Activated gamma-delta T cell (primary cell): ENCODE data around the gene FMN2.
"Not testable (repeated sequence)": the region's sequence is repeated elsewhere in the genome, so short reads cannot be mapped to it uniquely, and the experiment has no call there.

Experiments
- DNase-seq: peaks from one replicate; lab custom pipeline; 2025; lab: John Stamatoyannopoulos, UW

The FMN2 gene

DNA sequence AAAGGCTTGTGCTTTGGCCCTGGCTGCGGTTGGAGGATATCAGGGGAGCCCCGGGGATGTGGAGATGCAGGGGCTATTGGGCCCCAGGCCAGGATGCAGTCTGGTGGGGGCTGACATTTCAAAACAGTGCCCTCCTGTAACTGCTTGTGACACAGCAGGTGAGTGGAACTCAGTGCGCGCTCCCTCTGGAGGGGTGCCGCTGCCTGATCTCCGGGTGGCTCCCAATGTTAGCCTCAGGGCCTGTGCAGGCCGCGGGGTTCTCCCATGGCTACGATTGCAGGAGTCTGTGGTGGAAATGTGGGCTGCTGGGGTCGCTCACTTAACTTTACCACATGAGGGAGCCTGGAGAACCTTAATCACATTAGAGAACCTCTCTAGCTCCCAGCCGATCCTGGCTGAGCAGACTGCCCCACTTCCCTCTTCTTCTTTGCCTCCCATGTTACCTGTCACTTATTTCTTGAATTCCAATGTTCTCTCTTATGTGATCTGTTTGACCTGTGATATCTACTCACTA lies 163.2 kb downstream of the FMN2 start:
- no peak for DNase-seq

DNA sequence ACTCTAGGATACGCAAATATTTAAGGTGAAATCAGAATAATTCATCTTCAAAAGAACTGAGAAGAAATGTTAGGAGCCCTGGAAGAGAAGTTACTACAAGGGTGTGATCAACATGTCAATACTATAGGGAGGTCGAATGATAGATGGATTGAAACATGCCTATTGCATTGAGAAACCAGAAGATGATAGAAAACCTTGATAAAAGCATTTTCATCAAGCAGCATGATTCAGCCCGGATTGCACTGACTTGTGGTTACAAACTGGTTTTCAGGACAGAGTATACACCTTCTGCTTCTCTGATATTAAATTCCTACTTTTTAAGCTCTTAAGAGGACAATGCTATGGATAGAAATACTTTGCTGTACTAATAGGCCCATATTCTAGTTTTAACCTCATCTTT lies 164.2 kb downstream of the FMN2 start:
- no peak for DNase-seq

DNA sequence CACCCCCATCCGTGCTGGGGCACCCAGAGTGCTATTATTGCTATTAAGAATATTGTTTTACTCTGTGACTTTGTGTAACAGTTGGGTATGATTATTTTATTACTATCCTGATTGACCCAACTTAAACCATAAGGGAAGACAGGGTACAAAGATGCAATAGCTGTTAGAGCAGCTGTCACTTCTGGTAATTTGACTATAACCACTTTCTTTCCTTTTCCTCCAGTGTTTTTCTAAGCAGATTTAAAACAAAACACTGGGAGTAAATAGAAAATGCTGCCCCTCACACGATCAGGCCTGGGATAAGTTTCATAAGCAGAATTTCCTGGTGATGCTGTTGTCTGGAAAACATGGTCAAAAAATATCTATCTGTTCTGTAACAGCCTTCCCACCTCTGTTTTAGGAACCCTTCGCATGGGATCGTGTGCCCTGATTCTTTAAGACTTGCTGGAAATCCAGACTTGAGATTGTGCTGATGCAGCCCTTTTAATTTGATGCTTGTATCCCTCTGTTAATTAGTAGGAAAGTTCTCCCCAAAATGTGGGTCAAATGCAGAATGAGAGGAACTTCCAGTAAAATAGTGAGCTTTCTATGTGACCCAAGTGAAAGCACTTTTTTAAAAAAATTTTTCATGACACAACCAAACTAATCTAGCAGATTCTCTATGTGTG lies 165.3 kb downstream of the FMN2 start:
- no peak for DNase-seq

DNA sequence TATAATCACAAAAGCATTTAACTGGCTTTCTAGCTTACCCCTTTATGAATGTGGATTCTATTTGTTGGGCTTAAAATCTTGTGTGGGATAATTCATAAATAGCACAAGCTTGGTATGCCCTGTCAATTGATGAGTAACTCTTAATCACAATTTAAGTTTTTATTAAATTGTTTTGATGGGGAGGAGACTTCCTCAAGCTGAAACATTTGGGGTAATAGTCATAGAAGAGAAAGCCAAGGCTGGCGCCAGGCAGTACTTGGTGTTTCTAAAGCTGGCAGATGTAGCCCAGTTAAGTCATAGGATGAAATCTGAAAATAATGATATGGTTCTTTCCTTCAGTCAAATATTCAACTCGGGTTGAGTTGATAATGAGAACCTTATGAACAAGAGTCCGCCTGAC lies 167.2 kb downstream of the FMN2 start:
- DNase-seq, result no peak

DNA sequence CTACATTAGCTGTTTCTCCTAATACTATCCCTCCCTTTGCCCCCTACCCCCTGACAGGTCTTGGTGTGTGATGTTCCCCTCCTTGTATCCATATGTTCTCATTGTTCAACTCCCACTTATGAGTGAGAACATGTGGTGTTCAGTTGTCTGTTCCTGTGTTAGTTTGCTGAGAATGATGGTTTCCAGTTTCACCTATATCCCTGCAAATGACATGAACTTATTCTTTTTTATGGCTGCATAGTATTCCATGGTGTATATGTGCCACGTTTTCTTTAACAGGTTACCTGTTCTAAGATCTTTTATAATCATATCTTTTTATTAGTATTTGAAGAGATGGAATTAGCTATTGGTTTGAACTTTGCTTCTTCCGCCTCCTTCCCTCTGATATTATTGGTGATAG lies 172.8 kb downstream of the FMN2 start:
- not testable (repeated sequence) for DNase-seq

DNA sequence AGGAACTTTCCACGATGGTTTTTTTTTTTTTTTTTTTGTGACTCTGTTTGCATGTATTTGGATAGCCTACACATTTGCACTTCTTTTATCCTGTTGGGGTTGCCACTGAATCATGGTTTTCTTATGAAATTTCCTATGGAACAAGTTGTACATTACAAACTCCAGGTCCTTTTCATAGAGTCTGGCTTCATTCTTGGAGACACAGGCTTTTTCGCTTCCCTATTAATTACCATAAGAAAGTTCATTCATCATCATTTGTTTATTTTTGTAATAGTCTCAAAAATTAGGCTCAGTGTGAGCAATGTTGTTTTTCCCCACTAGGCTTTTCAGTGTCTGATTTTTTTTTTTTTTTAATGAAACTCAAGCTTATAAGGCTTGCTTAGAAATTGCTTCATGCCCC lies 179.4 kb downstream of the FMN2 start:
- DNase-seq, result no peak

DNA sequence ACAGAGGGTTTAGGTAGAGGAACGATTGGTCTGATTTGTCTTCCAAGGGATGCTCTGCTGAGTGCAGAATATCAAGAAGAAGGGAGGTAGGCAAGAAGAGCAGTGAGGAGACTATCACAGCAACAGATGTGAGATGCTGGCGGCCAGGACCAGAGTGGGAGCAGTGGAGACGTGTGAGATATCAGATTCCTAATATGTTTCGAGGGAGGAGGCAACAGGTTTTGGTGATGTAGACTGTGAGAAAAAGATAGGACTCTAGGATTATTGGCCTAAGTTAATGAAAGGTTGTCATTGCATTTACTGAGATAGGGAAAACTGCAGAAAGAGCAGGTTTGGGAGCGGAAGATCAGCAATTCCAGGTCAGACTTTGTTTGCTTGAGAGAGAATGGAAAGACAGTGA lies 182.9 kb downstream of the FMN2 start:
- no peak for DNase-seq

DNA sequence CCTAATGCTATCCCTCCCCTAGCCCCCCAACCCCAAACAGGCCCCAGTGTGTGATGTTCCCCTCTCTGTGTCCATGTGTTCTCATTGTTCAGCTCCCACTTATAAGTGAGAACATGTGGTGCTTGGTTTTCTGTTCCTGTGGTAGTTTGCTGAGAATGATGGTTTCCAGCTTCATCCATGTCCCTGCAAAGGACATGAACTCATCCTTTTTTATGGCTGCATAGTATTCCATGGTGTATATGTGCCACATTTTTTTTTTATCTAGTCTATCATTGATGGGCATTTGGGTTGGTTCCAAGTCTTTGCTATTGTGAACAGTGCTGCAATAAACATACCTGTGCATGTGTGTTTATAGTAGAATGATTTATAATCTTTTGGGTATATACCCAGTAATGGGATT lies 183.5 kb downstream of the FMN2 start:
- not testable (repeated sequence) for DNase-seq

DNA sequence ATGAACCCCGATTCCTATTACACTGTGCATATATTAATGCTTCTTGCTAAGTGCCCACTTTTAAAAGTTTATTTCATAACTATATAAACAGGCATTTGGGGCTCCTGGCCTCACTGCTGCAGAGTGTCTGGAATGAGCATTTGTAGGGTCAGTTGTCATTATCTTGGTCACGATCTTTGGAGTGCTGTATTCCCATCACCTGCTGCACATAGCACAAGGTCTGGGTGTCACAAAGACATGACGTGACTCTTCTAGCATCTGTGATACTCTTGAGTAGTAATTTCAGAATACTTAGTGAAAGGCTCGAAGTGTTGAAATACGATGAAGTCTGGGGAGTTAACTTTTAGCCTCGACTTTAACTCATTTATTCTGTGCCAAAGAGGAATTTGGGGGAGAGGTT lies 186.4 kb downstream of the FMN2 start:
- DNase-seq, result no peak

DNA sequence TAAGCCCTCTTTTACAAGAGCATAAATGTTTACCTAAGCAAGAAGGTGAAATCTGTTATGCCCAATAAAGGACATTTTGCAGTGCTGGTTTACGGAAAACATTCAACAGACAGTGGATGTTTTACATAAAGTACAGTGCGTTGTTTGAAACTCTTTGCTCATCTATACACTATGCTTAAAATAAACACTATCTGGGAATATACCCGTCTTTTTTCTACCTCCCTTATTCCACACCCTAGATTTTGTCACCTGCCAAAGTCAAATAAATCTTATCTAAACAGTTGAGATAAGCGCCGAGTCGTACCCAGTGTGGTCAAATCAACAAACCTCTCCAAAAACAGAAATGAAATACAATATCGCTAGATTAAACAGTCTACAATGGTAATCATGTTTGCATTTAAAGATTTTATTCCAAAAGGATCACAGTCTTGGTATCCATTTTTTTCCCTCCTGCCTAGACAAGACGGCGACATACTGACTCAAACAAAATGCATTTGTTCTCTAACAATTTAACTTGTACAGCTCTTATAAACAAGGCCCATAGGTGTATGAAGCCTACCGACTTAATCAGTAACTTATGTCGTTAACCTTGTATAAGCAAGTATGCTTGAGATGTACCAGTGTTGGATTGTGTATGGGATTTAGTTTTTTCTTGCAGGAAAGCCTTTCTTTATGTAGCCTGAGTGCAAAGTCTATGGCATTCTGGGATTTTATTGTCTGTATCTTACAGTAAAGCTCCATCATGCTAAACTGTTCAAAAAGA lies 189.1 kb downstream of the FMN2 start:
- DNase-seq, result no peak

DNA sequence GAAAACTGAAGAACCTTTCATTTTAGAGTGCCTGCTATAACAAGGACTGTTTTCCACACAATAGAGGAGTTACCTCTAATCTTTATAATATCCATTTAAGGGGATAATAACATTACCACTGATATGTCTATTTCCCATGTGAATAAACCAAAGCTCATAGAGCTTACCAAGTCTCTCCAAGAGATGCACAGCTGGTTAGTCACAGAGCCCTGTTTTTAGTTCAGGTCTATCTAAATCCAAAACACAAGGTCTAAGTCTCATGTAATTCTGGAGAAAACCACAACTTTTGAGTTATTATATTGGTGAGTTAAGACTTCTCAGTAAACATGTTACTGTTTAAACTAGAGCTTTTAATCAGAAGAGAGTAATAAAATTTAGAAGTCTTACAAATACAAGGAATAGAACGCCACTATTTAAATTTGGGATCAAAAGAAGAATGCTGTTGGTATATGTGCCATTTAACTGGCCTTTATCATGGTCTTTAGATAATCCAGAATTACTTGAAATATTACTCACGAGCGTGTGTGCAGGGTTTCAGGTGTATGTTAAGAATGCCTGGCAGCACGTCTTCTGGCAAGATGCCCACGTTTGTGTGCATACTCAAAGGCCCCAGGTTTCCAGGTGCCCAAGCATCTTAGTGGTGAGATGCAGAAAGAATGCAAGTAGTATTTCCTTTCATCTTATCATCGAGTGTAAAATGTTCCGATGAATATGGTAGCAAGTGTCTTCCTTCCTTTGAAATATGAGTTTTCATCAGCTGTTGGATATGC lies 190.6 kb downstream of the FMN2 start:
- DNase-seq, result no peak

DNA sequence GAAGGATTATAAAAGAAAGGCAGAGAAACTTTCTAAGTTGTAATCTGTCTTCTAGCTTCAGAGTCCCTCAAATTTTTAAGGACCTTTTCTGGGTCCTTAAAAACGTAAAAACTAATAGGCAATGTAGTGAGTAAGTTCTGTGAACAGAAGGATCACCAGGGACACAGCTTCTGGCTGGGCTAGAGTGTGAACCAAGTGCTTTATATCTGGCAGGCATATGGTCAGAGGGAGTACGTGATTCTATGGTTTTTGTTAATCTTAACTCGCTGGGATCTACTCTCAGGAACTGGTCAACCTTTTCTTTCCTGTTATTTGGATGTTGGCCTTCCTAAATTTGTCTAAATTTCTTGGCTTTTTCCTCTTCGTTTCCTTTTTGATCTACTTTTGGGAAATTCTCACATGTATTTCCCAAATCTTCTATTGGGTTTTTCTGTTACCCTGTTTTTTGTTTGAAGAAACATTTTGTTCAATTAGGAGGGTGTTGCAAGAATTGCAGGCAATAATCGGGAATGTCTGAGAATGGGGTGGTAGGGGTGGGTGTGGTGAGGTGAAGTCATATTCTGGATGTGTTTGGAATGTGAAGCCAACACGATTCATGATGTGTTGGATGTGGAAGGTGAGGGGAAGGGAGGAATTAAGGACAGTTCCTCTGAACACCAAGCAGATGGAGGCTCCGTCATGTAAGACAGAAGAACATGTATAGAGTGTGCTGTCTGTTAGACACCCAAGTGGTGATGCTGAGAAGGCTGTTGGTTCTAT lies 193.2 kb downstream of the FMN2 start:
- no peak for DNase-seq

DNA sequence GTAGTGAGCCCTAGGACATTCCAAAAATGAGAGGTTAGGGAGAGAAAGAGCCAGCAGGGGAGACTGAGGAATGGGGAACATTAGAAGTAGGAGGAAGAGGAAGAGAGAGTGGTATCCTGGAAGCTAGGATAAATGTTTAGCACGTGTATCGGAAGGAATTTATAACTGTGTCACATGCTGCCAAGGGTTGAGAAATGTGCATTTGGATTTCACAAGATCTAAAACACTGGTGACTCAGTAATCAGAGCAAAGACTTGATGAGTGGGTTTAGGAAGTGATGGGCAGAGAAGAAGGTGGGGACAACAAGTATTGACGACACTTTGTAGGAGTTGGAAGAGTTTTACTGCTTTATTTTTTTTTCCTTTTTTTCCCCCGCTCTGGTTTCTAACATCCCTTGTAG lies 193.9 kb downstream of the FMN2 start:
- no peak for DNase-seq

DNA sequence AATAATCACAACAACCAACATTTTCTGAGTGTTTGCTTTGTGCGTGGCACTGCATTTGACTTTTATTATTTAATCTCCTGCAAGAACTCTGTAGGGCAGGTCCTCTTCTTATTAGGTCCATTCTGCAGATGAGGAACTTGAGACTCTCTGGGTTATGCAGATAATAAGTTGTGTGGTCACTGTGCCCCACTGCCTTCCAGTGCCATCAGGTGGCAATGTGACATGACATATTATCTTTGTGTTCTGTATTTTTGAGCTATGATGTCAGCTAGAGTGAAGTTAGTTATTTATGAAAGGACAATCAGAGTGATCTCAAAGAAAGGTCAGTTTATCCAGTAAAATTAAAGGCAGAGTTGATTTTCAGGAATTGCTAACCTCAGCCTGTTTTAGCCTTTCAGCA lies 196.0 kb downstream of the FMN2 start:
- DNase-seq, result no peak

DNA sequence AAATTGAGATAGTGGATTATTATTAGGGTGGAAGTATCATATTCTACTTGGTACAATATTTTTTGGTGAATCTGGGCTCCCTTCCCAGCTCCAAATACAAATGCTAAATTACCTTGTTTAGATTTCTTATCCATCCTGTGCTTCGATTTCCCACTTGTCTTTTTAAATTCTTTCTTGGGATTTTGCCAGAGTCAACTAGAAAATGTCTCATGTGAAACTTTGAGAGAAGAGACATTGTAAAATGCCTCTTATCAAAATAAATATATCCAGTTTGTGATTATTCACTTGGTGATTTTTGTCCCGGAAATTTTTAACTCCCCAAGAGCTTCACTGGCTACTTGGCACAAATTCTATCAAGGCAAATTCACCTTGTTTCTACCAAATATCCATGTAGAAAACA lies 202.0 kb downstream of the FMN2 start:
- DNase-seq, result no peak

DNA sequence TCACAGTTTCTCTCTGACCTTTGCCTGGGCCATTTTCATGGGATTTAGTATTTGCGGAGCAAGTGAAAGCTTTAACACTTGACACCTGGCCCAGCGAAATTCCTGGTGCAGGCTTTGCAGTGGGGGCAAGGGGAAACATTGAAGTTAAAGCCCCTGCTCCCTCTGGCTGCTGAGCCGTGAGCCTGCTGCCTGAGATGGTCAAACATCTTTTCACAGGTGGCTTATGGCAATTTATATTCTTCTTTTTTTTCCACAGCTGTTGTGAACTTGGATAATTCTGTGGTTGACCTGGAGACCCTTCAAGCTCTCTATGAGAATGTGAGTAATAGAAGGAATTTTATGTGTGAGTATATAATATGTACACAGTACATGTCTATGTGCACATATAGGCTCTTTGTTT lies 202.9 kb downstream of the FMN2 start:
- no peak for DNase-seq

DNA sequence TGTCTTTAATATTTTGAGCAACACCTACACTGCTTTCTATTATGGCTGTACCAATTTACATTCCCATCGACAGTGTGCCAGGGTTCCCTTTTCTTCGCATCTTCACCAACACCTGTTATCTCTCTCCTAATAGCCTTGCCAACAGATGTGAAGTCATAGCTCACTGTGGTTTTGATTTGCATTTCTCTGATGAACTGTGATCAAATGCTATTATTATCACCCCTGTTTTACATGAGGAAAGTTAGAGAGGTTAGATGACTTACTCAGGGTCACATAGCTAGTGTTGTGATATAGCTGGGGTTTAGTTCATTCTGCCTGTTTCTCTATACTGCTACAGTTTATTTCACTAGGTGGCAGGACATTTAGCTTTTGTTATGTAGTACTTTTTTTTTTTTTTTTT lies 204.1 kb downstream of the FMN2 start:
- no peak for DNase-seq

DNA sequence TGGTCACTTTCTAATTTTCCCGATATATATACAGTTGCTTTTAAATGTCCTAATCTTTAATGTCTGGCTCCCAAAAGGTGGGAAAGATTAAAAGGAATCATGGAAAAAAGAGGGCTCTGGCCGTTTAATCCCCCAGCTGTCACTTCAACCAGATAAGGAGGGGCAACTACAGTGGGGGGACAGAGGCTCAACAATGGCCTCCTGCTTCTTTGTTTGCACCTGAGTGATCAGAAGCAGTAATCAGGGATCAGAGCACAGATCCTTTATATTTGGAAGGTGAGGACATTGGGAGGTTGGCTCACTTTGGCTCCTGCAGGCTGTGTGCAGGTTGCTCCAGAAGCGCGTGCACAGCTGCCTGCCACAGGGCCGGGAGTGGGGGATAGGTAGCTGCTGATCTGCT lies 212.8 kb downstream of the FMN2 start:
- DNase-seq, result no peak

DNA sequence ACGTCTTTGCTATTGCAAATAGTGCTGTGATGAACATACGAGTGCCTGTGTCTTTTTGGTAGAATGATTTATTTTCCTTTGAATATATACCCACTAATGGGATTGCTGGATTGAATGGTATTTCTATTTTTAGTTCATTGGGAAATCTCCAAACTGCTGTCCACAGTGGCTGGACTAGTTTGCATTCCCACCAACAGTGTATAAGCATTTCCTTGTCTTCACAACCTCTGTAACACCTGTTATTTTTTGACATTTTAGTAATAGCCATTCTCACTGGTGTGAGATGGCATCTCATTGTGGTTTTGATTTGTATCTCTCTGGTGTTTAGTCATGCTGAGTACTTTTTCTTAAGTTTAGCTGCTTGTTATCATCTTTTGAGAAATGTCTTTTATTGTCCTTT lies 215.0 kb downstream of the FMN2 start:
- no peak for DNase-seq

DNA sequence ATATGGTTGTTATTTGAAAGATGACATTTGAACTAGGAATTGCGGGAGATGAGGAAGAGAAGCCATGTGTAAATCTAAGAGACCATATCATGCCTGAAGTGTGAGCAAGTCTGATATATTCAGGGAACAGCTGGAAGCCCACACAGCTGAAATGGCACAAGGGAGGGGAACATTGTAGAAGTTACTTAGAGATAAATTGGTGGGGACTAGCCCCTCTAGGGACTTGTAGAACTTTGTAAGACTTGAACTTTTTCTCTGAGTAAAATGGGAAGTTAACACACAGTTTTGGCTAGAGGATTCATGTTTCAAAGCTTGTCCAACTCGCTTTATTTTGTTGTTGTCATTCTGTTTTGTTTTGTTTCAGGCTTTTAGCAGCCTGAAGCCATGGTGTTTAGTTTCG lies 216.4 kb downstream of the FMN2 start:
- no peak for DNase-seq

DNA sequence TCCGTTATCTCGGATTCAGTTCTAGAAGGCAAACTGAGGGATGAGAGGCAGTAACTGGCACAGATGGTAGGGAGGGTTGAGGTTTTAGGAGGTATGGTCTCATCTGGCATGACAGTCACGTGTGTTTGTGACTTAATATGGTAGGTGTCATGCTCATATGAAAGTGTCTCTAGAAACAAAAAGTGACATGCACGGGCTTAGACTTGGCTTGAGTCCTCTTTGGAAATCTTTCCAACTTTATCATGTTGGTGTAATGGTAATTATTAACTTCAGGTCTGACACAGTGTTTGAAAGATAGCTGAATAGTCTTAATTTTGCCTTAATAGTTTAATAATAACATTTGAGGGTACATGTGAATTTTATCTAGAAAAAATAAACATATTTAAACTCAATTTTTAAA lies 218.1 kb downstream of the FMN2 start:
- DNase-seq, result no peak
